AG09309 (cell line): ENCODE data around the gene LINGO1.

Source experiments
- DNase-seq: peaks from one replicate; pipeline ENCODE4 v3.0.0-alpha.2; 2010; ENCODE audit warnings: low read depth
- H3K4me3 ChIP-seq: 2 replicates; pipeline ENCODE4 v1.5.1; 2011; ENCODE audit warnings: mild to moderate bottlenecking, low read depth, low read length, moderate library complexity; ENCODE audit not compliant: control insufficient read depth
- TF ChIP-seq, protein P1 (sequence below): IDR thresholded peaks from 2 replicates; pipeline ENCODE4 v1.5.1; 2011; ENCODE audit warnings: mild to moderate bottlenecking, low read depth, low read length, inconsistent platforms; ENCODE audit not compliant: insufficient read depth, control insufficient read depth; ENCODE audit errors: missing control alignments

Gene LINGO1

DNA sequence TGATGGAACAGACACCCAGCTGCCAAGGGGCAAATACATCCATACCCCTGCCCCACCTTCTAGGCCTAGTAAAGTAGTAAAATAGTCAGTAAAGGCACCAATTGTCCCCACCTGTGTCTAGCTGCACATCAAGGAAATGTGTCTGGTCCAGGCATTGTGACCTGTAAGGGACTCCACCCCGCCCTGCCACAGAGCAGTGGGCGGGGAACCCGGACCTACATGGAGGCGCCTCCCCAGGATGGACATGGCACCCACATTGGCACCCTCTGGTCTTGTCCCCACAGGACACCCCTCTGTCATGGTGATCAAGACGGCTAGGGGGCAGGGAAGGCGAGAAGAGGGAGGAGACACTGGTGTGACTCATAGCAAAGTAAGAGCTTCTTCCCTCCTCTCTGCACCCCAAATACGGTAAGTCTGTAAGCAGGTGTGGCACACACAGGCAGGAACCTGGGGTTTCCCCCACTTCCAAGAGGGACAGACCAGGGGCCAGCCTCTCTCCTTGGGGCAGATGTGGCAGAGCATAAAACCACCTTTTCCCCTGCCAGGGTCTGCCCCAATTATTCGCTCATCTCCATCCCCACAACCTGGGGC, 13.5 kb upstream of the LINGO1 start:
- DNase-seq, result no peak
- TF ChIP-seq, protein P1, sequence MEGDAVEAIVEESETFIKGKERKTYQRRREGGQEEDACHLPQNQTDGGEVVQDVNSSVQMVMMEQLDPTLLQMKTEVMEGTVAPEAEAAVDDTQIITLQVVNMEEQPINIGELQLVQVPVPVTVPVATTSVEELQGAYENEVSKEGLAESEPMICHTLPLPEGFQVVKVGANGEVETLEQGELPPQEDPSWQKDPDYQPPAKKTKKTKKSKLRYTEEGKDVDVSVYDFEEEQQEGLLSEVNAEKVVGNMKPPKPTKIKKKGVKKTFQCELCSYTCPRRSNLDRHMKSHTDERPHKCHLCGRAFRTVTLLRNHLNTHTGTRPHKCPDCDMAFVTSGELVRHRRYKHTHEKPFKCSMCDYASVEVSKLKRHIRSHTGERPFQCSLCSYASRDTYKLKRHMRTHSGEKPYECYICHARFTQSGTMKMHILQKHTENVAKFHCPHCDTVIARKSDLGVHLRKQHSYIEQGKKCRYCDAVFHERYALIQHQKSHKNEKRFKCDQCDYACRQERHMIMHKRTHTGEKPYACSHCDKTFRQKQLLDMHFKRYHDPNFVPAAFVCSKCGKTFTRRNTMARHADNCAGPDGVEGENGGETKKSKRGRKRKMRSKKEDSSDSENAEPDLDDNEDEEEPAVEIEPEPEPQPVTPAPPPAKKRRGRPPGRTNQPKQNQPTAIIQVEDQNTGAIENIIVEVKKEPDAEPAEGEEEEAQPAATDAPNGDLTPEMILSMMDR, result no peak
- H3K4me3 ChIP-seq, result no peak overlapping the region

DNA sequence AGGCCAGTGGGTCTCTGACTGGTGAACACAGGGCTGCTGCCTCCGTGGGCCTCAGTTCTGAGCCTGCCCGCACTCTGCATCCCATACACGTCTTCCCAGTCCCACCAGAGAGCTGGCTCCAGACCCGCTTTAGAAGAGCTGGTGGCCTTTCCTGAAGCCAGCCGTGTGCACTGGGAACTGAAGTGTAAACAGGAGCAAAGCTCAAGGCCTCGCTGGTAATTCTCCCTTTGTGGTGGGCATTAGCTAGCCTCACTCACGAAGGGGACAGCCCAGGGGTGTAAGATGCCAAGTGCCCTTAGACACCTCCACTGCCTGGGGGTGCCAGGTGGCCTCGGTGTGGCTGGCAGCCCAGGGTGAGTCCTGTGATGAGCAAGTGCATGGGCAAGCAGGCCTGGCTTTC, 12.9 kb upstream of the LINGO1 start:
- TF ChIP-seq, protein P1, result no peak
- H3K4me3 ChIP-seq, result no peak overlapping the region
- no peak for DNase-seq

DNA sequence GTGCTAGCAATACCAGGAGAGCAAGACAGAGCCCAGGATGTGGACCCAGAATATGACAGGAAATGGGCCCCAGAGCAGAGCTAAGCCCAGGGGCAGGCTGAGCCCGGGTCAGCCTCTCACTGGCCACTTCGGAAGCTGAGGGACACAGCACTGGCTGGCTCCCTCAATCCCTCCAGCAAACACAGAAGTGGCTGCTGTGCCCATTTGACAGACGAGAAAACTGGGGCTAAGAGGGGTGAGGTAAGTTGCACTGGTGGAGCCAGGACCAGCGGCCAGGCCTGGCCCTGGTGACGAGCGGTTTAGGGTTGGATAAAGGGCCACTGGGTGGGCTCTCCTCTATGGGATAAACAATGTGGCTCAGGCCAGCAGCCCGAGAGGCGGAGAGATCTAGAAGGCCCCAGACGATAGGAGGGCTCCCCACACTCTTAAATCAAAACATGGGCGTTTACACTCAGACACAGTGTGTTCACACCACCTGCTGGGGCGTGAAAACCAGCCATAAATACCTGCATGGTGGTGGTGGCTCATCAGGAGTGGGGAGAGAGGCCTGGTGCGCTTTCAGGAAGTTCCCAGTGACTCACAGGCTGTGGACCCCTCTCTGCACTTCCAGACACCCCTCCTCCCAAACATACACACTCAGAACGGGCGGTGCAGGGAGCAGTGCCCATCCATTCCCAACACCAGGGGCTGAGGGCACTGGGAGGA, 12.0 kb upstream of the LINGO1 start:
- TF ChIP-seq, protein P1, result no peak
- DNase-seq, result no peak
- H3K4me3 ChIP-seq, result no peak overlapping the region

DNA sequence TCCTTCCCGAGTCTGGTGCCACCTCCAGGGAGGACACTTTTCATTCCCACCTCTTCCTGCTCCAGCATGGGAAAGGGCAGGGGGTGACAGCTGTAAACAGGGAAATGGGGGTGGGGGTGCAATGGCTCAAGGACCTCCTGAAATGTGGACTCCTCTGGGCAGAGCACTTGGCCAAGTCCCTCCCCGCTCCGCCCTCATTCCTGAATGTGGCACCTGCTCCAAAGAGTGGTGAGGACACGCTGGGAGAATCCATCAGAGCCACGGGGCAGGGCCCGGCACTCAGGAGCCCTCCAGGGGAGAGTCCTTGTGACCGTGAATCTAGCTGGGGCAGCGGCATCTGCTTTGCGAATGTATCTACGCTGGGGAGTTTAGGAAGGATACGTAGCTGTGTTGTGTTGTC, 11.1 kb upstream of the LINGO1 start:
- H3K4me3 ChIP-seq, result no peak overlapping the region
- DNase-seq, result no peak
- TF ChIP-seq, protein P1, result no peak

DNA sequence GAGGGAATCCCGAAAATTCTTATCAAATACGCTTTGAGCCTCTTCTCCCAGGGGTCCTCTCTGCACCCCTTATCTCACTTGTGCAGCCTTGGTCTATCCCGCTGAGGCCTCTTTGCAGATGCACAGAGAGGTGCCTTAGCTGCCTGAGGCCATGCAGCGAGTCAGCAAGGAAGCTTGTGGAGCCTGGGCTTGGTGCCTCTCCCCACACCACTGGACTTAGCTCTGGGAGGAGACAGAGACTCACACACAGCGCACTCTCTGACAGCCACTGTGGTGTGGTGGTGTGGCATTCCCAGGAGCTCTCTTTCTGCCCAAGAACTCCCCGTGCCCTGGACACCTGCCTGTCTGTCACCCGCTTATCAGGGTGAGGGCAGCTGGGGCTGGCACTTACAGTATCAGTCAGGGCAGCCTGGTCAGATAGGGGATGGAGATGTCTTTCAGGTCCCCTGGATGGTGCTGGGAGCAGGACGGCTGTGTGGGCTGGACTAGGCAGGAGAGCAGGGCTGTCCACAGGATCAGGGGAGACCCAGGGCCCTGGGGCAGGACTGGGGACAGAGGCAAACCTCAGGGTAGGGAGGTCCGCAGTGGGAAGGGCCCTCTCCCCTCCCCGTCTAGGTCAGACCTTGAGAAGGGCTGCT, 10.2 kb upstream of the LINGO1 start:
- no peak overlapping the region for H3K4me3 ChIP-seq
- TF ChIP-seq, protein P1, result no peak
- DNase-seq, result no peak

DNA sequence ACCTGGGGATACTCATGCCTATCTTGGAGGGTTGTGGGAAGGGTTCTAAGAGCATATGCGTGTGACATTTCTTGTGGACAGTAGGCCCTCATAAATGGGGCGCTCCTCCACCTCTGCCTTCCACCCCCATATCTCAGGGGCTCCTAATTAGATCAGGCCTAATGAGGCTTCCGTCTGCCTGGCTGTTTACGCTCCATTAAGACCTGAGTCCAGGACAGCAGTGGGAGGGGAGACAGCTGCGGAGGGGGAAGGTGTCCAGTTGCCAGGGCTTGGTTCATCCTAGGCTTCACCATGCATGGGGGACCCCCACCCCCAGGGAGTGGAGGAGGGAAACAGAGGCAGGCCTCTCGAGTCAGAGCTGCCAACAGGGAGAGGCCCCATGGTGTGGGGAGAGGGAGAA, 9.3 kb upstream of the LINGO1 start:
- TF ChIP-seq, protein P1, result no peak
- DNase-seq, result no peak
- H3K4me3 ChIP-seq, result no peak overlapping the region
